AG09309 (cell line): ENCODE results near the gene SEC14L1.
A peak's percentile ranks its signal among the peaks of the same experiment; 100 is the strongest.

Experiments
- DNase-seq: peaks from one replicate; pipeline ENCODE4 v3.0.0-alpha.2; 2010; ENCODE audit warnings: low read depth
- H3K4me3 ChIP-seq: 2 replicates; pipeline ENCODE4 v1.5.1; 2011; ENCODE audit warnings: mild to moderate bottlenecking, low read depth, low read length, moderate library complexity; ENCODE audit not compliant: control insufficient read depth
- CTCF ChIP-seq: IDR thresholded peaks from 2 replicates; pipeline ENCODE4 v1.5.1; 2011; ENCODE audit warnings: mild to moderate bottlenecking, low read depth, low read length, inconsistent platforms; ENCODE audit not compliant: insufficient read depth, control insufficient read depth; ENCODE audit errors: missing control alignments

SEC14L1 gene

GRCh38 chr17:77231076-77231871 is 90.5 kb downstream of the SEC14L1 start:
- no peak for TF ChIP-seq CTCF
- DNase-seq, result no peak
- H3K4me3 ChIP-seq, result no peak overlapping the region

- no peak for DNase-seq
- TF ChIP-seq CTCF, result no peak
Measured at GRCh38 chr17:77233127-77233526, 92.4 kb downstream of the SEC14L1 start.

GRCh38 chr17:77233635-77234334 is 93.0 kb downstream of the SEC14L1 start:
- no peak for TF ChIP-seq CTCF
- no peak for DNase-seq
- H3K4me3 ChIP-seq, result no peak overlapping the region

More at GRCh38 chr17:77233127-77233526, 92.4 kb downstream of the SEC14L1 start:
- H3K4me3 ChIP-seq, result no peak overlapping the region

- no peak for TF ChIP-seq CTCF
- H3K4me3 ChIP-seq, result no peak overlapping the region
- DNase-seq, result no peak
Measured at GRCh38 chr17:77234695-77235094, 93.9 kb downstream of the SEC14L1 start.

GRCh38 chr17:77235370-77235941 is 94.7 kb downstream of the SEC14L1 start:
- peak; percentile 75 for DNase-seq

More at GRCh38 chr17:77235370-77235941, 94.7 kb downstream of the SEC14L1 start:
- TF ChIP-seq CTCF, result no peak
- H3K4me3 ChIP-seq, result peak overlapping the region; percentile 39
